HUDEP-2 (cell line): Measurements from ENCODE around the gene EFNA4.

Experiments
- DNase-seq, 76 experiments: peaks; one replicate each; lab custom pipeline; 2025; ENCODE audit not compliant: unreplicated experiment in 76 of 76; lab: John Stamatoyannopoulos, UW

EFNA4 gene

GRCh38 chr1:155071701-155072100 is 8.2 kb downstream of the EFNA4 start:
- no peak for DNase-seq

- DNase-seq, result no peak
These were observed 9.2 kb downstream of the EFNA4 start for GRCh38 chr1:155072531-155073289.

GRCh38 chr1:155073377-155074242 is 10.1 kb downstream of the EFNA4 start:
- no peak for DNase-seq

- DNase-seq, result no peak
These were observed 12.0 kb downstream of the EFNA4 start for GRCh38 chr1:155075535-155075934.

GRCh38 chr1:155076371-155076770 is 12.8 kb downstream of the EFNA4 start:
- DNase-seq, result no peak

GRCh38 chr1:155077346-155077745 is 13.8 kb downstream of the EFNA4 start:
- no peak for DNase-seq

GRCh38 chr1:155077758-155078445 is 14.4 kb downstream of the EFNA4 start:
- no peak for DNase-seq

- DNase-seq, result peak in 54 of 76 experiments; percentile 11 to 73 (median 54)
These were observed 15.1 kb downstream of the EFNA4 start, which contains the start of gene EFNA3 for GRCh38 chr1:155078469-155079209. Gene EFNA3, plus strand, starts transcription at chr1:155078837. Its CDS starts 105 bp downstream, at chr1:155078942.

GRCh38 chr1:155079210-155079486 is 15.6 kb downstream of the EFNA4 start:
- DNase-seq, result no peak

GRCh38 chr1:155079487-155080311 is 16.2 kb downstream of the EFNA4 start:
- DNase-seq, result peak in 3 of 76 experiments; percentile 19 to 26 (median 22)

GRCh38 chr1:155080312-155081228 is 17.0 kb downstream of the EFNA4 start:
- DNase-seq, result no peak

GRCh38 chr1:155081472-155082300 is 18.1 kb downstream of the EFNA4 start:
- DNase-seq, result no peak

- DNase-seq, result peak in 3 of 76 experiments; percentile 6 to 18 (median 16)
These were observed 18.9 kb downstream of the EFNA4 start for GRCh38 chr1:155082301-155083051.

GRCh38 chr1:155083052-155083541 is 19.6 kb downstream of the EFNA4 start:
- DNase-seq, result no peak

- peak in 61 of 76 experiments; percentile 9 to 80 (median 51) for DNase-seq
These were observed 20.6 kb downstream of the EFNA4 start for GRCh38 chr1:155083865-155084721.
